ENCODE data around the gene ZNF827.
A peak's percentile ranks its signal among the peaks of the same experiment; 100 is the strongest.

ZNF827 gene

GRCh38 chr4:145760176-145760575 is 178.4 kb downstream of the ZNF827 start:
- DNase-seq (ENCODE audit: low read depth) = no peak

DNA sequence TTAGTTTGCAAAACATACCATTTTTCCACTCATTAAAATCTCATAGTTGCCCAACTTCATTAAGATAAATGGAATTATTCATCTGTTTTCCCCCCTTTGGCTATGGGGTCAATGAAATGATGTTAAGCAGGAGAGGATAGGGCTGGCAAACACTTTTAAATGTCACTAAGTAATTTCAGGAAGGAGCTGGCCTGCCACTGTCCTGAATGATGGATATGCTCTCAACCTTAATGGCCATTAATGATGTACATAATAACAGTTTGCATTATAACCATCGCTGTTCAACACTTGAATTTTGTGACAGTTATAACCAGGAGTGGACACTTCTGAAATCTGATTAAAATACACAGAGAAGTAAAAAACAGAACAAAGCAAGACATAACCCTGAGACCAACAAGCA is 181.4 kb downstream of the ZNF827 start:
- no peak for DNase-seq (ENCODE audit: low read depth)

DNA sequence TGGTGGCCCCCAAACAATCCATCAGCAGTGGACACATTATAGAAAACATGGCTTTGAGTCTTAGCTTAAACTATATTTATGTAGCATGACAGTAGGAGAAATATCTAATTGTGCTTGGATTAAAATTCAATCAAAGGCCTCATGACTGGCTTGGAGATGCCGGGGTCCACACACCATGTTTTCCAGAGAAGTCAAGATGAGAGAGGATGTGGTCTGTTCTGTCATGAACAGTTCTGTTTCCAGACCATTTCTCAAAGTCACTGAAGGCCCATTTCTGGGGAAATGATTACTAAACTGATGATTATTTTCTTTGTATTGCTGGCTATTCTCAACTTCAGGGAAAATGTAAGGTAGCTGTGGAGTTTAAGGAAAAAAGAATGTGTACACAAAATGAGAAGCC is 182.4 kb downstream of the ZNF827 start:
- no peak for DNase-seq (ENCODE audit: low read depth)

DNA sequence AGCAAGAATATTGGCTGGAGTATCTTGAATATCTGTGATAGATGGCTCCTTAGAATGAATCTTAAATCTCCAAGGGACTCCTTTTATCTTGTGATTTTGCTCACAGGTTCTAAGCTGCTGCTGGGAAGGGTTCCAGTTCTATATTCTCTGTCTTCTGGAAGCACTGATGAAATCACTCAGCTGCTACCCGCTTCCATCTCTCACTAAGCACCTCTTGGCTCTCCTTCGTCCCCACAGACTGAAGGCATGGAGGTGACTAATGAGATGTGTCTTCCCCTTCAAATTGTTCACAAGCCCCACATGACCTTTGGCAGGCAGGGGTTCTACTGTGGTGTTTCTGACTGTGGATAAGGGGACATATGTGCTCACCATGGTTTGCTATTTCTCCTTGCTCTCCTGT is 182.8 kb downstream of the ZNF827 start:
- DNase-seq (ENCODE audit: low read depth) = no peak

GRCh38 chr4:145743641-145744040 is 195.0 kb downstream of the ZNF827 start:
- DNase-seq (ENCODE audit: low read depth) = no peak

GRCh38 chr4:145740806-145741205 is 197.8 kb downstream of the ZNF827 start:
- DNase-seq (ENCODE audit: low read depth) = no peak

GRCh38 chr4:145739845-145740244 is 198.8 kb downstream of the ZNF827 start:
- DNase-seq (ENCODE audit: low read depth) = no peak

DNA sequence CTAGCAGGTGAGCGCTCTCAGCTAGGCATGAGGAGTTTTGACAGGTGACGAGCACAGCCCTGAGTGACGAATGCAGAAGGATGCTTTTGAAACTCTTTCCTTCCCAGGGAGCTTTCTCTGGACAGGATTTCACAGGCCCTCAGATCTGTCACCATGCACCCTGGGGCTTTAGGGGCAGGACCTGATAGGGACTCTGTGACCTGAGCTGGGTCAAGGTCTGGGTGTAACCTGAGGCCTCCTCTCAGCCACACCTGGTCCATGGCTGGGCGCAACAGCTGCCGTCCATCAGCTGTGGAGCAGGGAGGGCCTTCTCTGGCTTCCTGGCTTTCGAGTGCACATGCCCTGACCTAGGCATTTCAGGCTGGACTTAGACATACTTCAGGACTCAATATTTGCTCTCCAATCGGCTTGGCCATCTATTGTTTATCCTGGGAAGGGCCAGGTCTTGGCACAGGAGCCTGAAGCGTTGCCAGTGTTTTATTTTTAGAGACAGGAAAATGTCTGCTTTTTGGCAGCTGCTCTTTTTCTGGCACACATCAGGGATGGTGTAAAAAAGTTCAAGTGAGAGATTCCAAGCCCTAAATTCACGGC is 202.3 kb downstream of the ZNF827 start:
- no peak for DNase-seq (ENCODE audit: low read depth)

DNA sequence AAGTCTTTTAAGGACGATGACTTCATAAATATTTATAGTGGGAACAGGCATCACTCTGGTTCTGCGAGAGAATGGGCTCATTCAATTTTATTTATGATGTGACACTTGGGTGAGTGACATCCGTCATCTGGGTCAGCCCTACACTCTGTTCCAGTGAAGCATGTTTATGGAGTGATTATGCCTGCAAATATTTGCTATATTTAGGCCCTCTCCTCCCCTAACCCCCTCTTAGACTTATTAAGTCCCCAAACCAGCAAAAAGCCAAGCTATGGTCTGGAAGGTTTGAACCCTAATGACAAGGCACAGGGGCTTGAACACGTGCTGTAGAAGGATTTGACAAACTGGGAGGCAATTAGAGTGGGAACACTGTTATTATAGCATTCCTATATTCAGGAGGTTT is 202.8 kb downstream of the ZNF827 start:
- DNase-seq (ENCODE audit: low read depth) = no peak

DNA sequence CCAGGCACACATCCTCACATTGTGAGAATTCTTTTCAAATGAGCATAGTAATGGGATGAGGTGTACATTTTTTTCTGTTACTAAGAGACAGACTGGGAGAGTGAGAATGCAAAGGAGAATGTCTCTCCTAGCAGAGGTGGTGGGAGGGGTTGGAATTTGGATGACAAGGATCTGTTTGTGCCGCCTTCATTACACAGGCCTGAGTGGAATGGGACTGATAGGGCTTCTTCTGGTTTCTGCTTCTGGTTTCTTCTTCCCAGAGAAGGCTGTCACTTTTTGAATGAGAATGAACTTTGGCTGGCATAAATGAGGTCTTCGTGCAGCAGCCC is 203.3 kb downstream of the ZNF827 start:
- DNase-seq (ENCODE audit: low read depth) = no peak

DNA sequence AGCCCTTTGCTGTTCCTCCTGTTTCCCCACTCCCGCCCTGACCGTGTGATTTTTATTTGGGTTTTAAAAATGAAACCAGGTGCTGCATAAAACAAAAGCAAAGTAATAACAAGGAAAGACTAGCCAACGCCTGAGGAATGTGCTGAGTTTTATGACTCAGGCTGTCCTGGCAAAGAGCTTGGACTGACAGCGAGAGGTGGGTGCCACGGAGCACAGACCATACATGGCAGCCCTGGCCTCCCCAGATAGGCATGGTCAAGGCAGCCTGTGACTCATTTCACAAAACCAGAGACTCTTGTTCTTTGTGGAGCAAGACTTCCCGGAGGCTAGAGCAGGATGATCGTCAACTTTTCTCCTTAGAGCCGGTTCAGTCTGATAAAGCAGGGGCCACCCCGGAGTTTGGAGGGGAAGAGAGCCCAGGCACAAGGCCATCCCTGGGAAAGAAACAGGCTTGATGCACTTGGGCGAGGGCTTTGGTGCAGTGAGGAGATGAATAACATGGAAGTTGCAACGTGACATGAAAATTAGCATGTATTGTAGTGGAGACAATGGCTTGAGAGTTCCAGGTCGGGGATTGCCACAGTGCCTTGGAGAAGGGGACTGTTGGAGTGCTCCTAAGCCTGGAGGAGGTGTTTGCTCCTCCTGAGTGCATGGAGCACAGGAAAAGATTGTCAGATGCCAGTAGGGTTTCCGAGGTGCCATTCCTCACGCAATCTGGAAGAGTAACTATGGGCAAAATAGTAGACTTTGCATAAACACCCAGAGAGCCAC is 203.9 kb downstream of the ZNF827 start:
- no peak for DNase-seq (ENCODE audit: low read depth)

DNA sequence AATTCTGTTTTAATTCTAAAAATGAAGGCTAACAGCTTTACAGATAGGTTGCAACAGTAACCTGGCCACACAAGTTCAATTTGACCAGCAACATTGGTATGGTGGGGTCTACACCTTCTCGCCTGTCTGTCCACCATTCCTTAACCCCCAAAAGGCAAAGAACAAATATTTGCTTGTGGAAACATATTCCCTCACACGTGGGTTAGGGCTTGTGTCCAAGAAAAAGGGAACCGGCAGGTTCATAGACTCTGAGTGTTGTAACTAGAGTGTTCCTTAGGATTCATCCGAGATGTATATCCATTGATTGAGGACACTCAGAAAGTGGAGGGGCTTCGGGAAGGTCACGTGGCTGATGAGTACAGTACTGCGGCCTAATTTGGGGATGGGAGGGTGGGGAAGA is 204.6 kb downstream of the ZNF827 start:
- DNase-seq (ENCODE audit: low read depth) = no peak

- peak; percentile 69 for DNase-seq (ENCODE audit: low read depth)
These were observed 205.4 kb downstream of the ZNF827 start for GRCh38 chr4:145732895-145733880.

- DNase-seq (ENCODE audit: low read depth) = no peak
These were observed 206.4 kb downstream of the ZNF827 start for GRCh38 chr4:145732001-145732815.

- no peak for DNase-seq (ENCODE audit: low read depth)
These were observed 207.6 kb downstream of the ZNF827 start for GRCh38 chr4:145731028-145731427.

- DNase-seq (ENCODE audit: low read depth) = no peak
These were observed 208.6 kb downstream of the ZNF827 start for GRCh38 chr4:145730026-145730425.

DNA sequence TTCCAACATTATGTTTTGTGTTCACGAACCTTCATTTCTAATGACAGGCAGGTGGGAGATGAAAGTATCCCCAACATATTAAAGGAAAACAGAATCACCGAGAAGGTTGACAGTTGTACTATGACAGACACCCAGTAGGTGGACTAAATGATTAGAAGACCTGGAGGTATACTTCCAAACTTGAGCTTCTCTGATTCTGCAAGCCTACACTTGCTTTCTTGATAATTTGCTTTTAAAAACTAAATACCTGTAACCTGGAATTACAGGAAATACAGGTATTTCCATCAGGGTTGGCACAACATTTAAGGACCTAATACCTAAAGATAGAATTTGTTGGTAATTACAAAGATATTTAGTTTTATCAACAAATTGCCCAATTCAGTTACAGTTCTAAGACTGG is 215.3 kb downstream of the ZNF827 start:
- DNase-seq (ENCODE audit: low read depth) = no peak

- DNase-seq (ENCODE audit: low read depth) = no peak
These were observed 216.1 kb downstream of the ZNF827 start for GRCh38 chr4:145722561-145722960.

GRCh38 chr4:145720656-145721055 is 218.0 kb downstream of the ZNF827 start:
- DNase-seq (ENCODE audit: low read depth) = no peak

DNA sequence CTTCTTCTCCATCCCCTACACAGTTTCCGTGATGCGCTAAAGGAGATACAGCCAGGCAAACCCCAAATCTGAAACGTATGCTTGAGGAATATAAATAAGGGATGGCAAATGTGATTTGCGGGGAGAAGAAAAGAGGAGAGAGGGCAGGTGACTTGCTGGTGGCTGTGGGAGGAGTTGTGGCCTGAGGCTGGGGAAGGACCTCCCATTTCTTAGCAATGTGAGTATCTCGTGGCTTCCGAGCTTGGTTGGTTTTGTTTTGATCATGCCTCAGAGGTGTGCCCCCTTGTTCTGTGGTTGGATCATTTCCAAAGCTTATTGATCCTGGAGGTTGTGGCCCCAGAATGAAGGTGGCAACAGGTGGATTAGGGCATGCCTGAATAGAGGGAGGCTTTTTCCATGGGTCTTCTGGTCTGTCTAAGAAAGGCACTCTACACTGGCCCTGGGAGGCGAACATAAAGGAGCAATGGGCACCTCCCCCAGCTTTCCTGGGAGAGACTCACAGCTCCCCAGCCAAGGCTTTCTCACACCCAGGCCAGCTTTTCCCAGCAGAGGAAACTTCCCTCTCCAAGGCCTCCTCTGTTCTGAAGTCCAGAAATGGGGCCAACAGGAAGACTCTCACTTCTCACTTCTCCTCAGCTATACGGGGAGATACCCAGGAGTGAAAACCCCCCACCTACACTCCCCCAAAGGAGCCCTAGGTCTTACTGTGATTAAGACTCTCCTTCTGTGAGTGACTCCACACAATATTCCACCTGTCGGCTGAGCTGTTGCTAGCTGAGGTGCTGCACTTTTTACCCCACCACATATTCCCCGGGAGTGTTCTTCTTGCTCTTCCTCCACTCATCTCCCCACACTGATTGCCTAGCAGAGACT is 218.6 kb downstream of the ZNF827 start:
- no peak for DNase-seq (ENCODE audit: low read depth)

GRCh38 chr4:145716661-145717200 is 221.9 kb downstream of the ZNF827 start:
- DNase-seq (ENCODE audit: low read depth) = no peak
